MCF 10A (cell line): ENCODE results near the gene GCDH. TPM values are rescaled to one million over a fixed set of nuclear protein-coding genes. Genes with fewer than 3 reads are reported as not detected.

ENCODE experiments used
- BruUV-seq: library from RNA; stranded (reverse); fragments of 400-500 nt; replicated peaks from 2 replicates; lab custom pipeline; 2021; lab: Mats Ljungman, UMichigan
- CTCF ChIA-PET: fragments of 300-600 bp; sonication (Branson Sonifier 250); formaldehyde crosslinking; extraction: SDS; loops from one replicate; lab custom pipeline; 2021; ENCODE audit warnings: antibody characterized with exemption, inconsistent platforms; lab: Yijun Ruan, JAX
- POLR2A ChIA-PET: fragments of 300-600, 350-650 bp; sonication (Branson Sonifier 250); formaldehyde crosslinking; extraction: SDS; loops from one replicate; lab custom pipeline; 2020; ENCODE audit warnings: antibody characterized with exemption, inconsistent platforms; lab: Yijun Ruan, JAX
- DNase-seq: peaks from one replicate; pipeline ENCODE4 v3.0.0-alpha.2; 2018; ENCODE audit not compliant: unreplicated experiment
- H3K27ac Mint-ChIP-seq: one replicate; pipeline ENCODE4 v1.8.0; 2022; ENCODE audit warnings: mild to moderate bottlenecking, low read depth, mixed read lengths; ENCODE audit not compliant: unreplicated experiment
- H3K27me3 Mint-ChIP-seq: one replicate; pipeline ENCODE4 v1.8.0; 2022; ENCODE audit warnings: mixed read lengths; ENCODE audit not compliant: insufficient read depth, unreplicated experiment
- H3K36me3 Mint-ChIP-seq: one replicate; pipeline ENCODE4 v1.8.0; 2022; ENCODE audit warnings: mild to moderate bottlenecking, moderate library complexity, mixed read lengths; ENCODE audit not compliant: insufficient read depth, unreplicated experiment
- H3K4me1 Mint-ChIP-seq: one replicate; pipeline ENCODE4 v1.8.0; 2022; ENCODE audit warnings: mixed read lengths; ENCODE audit not compliant: insufficient read depth, unreplicated experiment
- H3K4me3 Mint-ChIP-seq: one replicate; pipeline ENCODE4 v1.8.0; 2022; ENCODE audit warnings: mild to moderate bottlenecking, moderate library complexity, mixed read lengths; ENCODE audit not compliant: unreplicated experiment
- H3K9me3 Mint-ChIP-seq: one replicate; pipeline ENCODE4 v1.8.0; 2022; ENCODE audit warnings: mixed read lengths; ENCODE audit not compliant: unreplicated experiment
- CTCF ChIP-seq: fragments of 200-600 bp; IDR thresholded peaks from one replicate; pipeline ENCODE4 v1.8.0; 2022; ENCODE audit warnings: antibody characterized with exemption, mild to moderate bottlenecking; ENCODE audit not compliant: unreplicated experiment
- intact Hi-C: fragments of 100-400 bp; cut with micrococcal nuclease; formaldehyde crosslinking; loops from 2 replicates; pipeline ENCODE4 v1.14.1; 2022
- total RNA-seq: library from RNA; stranded (reverse); gene quantifications from 2 replicates; pipeline ENCODE4 v1.2.3, GENCODE V29; 2022

The GCDH gene
- total RNA-seq, 1 experiment from 2014 or later, result 38.0 TPM

GRCh38 chr19:12880551-12881171 is 10.3 kb upstream of the GCDH start:
- CTCF ChIA-PET, result interaction anchor here (0.6 to 2.0 kb wide), 5 partner anchors 33 to 1016 kb away, joined by 3 to 7 read pairs (median 5); no protein-coding TSS in a partner anchor
- DNase-seq, result peak; percentile 50
- POLR2A ChIA-PET, result interaction anchor here (0.6 to 3.0 kb wide), 21 partner anchors 7 to 272 kb away, joined by 3 to 37 read pairs (median 4); partner anchors contain the start of genes GCDH, GET3, JUNB and RNASEH2A
- Mint-ChIP-seq H3K4me3 (peak overlapping the region; percentile 84), H3K36me3 (peaks cover 26% of the 10 kb centered on the region), H3K27ac (peak overlapping the region; percentile 90), H3K27me3 (no peaks in the 10 kb centered on the region), H3K4me1 (no peaks in the 10 kb centered on the region), H3K9me3 (no peaks in the 10 kb centered on the region)
- TSS peak; percentile 50 for BruUV-seq
- TF ChIP-seq CTCF, result no peak
- intact Hi-C loops, result no loop called here

DNA sequence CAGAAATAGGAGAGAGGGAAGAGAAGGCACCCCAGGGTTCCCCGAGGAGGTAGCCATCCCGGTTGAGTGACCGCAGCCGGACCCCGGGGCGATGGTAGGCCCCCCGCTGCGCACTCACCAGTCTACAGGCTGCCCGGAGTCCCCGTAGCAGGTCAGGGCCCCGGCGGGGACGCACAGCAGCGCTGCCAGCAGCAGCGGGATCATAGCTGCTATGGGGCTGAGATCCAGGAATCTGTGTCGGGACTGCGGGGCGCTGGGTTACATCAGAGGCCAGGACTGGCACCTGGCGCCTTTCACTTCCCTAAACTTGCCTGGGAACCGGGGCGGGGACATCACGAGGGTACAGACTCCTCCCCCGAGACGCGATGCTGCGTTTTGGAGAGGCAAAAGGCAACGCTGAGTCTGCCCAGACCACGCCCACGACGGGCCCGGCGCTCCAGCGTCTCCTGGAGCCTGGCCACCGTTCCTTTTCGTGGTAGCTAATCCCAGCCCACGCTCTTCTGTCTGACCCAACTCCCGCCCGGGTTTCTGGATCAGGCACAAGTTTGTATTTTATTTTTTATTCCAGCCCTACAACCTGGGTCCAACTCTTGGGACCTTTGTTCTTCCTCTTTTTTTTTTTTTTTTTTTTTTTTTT is 9.7 kb upstream of the GCDH start, which contains the start of gene DNASE2:
DNASE2 (minus strand) TSS at position 278 of the 637 bp plus-strand sequence; CDS start at position 204, 74 bp downstream.
- peak; percentile 99 for DNase-seq
- no TSS peak for BruUV-seq
- ChIA-PET CTCF (interaction anchor here (0.6 to 1.6 kb wide), 6 partner anchors 35 to 1016 kb away, joined by 3 to 7 read pairs (median 5); no protein-coding TSS in a partner anchor), POLR2A (interaction anchor here (0.6 to 3.0 kb wide), 20 partner anchors 8 to 451 kb away, joined by 3 to 37 read pairs (median 4); partner anchors contain the start of genes CALR, FARSA, GCDH and JUNB)
- Mint-ChIP-seq H3K27ac (peak within 1 kb of the TSS; percentile 90), H3K9me3 (no peaks in the 10 kb centered on the region), H3K4me3 (peak within 1 kb of the TSS; percentile 84), H3K27me3 (no peaks in the 10 kb centered on the region), H3K36me3 (peaks cover 24% of the 10 kb centered on the region), H3K4me1 (no peaks in the 10 kb centered on the region)
- intact Hi-C loops, result no loop called here
- no peak for TF ChIP-seq CTCF

GRCh38 chr19:12882589-12882988 is 8.4 kb upstream of the GCDH start:
- CTCF ChIA-PET, result interaction anchor here (0.6 to 2.9 kb wide), 4 partner anchors 18 to 85 kb away, joined by 3 to 20 read pairs (median 7); no protein-coding TSS in a partner anchor
- POLR2A ChIA-PET, result interaction anchor here (2.8 to 3.0 kb wide), 2 partner anchors 8 to 18 kb away, joined by 13 to 37 read pairs; partner anchors contain the start of gene GCDH

More at GRCh38 chr19:12882589-12882988, 8.4 kb upstream of the GCDH start:
- Mint-ChIP-seq H3K27ac (no peak overlapping the region), H3K4me3 (peak overlapping the region; percentile 84), H3K36me3 (peaks cover 13% of the 10 kb centered on the region), H3K27me3 (no peaks in the 10 kb centered on the region), H3K9me3 (no peaks in the 10 kb centered on the region), H3K4me1 (no peaks in the 10 kb centered on the region)
- no TSS peak for BruUV-seq
- DNase-seq, result no peak
- intact Hi-C loops, result no loop called here
- no peak for TF ChIP-seq CTCF
